Central memory CD8-positive, alpha-beta T cell (primary cell): Measurements from ENCODE around the gene C10orf143.
"Not testable (repeated sequence)": the region's sequence is repeated elsewhere in the genome, so short reads cannot be mapped to it uniquely, and the experiment has no call there.

ENCODE experiments used
- ATAC-seq: fragments of 150-1000 bp; cut with Tn5 transposase; replicated peaks from 2 replicates; pipeline ENCODE4 v1.10.0; 2022; ENCODE audit warnings: mild to moderate bottlenecking, moderate FRiP score, moderate number of reproducible peaks; ENCODE audit not compliant: poor library complexity, severe bottlenecking; ENCODE audit errors: extremely low read depth
- DNase-seq, 2 donors: peaks; one replicate each; pipeline ENCODE4 v3.0.0; 2021; ENCODE audit warnings: low spot score in 2 of 2
- H3K27ac Mint-ChIP-seq: one replicate; pipeline ENCODE4 v1.8.0; 2022; ENCODE audit warnings: low read depth, mild to moderate bottlenecking, moderate library complexity, mixed read lengths
- H3K27me3 Mint-ChIP-seq: one replicate; pipeline ENCODE4 v1.8.0; 2022; ENCODE audit warnings: mixed read lengths
- H3K36me3 Mint-ChIP-seq: one replicate; pipeline ENCODE4 v1.8.0; 2022; ENCODE audit warnings: mild to moderate bottlenecking, moderate library complexity, mixed read lengths; ENCODE audit not compliant: insufficient read depth
- H3K4me1 Mint-ChIP-seq: one replicate; pipeline ENCODE4 v1.8.0; 2022; ENCODE audit warnings: mixed read lengths
- H3K4me3 Mint-ChIP-seq: one replicate; pipeline ENCODE4 v1.8.0; 2022; ENCODE audit warnings: mild to moderate bottlenecking, moderate library complexity, mixed read lengths
- H3K9me3 Mint-ChIP-seq: one replicate; pipeline ENCODE4 v1.8.0; 2022; ENCODE audit warnings: mixed read lengths

Gene C10orf143

GRCh38 chr10:130135676-130136225, 25.1 kb upstream of the C10orf143 start:
- Mint-ChIP-seq H3K4me3 (peak overlapping the region; percentile 93), H3K4me1 (peaks cover 26% of the 10 kb centered on the region), H3K27me3 (no peaks in the 10 kb centered on the region), H3K9me3 (no peaks in the 10 kb centered on the region), H3K36me3 (peaks cover 6% of the 10 kb centered on the region), H3K27ac (peak overlapping the region; percentile 90)
- ATAC-seq, result peak; percentile 22
- DNase-seq, result no peak

GRCh38 chr10:130128922-130129321, 18.3 kb upstream of the C10orf143 start:
- H3K4me1 Mint-ChIP-seq, result peaks cover 6% of the 10 kb centered on the region
- H3K36me3 Mint-ChIP-seq, result no peaks in the 10 kb centered on the region
- no peak overlapping the region for H3K4me3 Mint-ChIP-seq
- H3K9me3 Mint-ChIP-seq, result no peaks in the 10 kb centered on the region
- ATAC-seq (no peak), DNase-seq (no peak)
- peaks cover 11% of the 10 kb centered on the region for H3K27me3 Mint-ChIP-seq
- no peak overlapping the region for H3K27ac Mint-ChIP-seq

- peaks cover 2% of the 10 kb centered on the region for H3K36me3 Mint-ChIP-seq
- H3K4me3 Mint-ChIP-seq, result no peak overlapping the region
- no peak for ATAC-seq
- no peak for DNase-seq
- peaks cover 6% of the 10 kb centered on the region for H3K4me1 Mint-ChIP-seq
- H3K27me3 Mint-ChIP-seq, result peaks cover 11% of the 10 kb centered on the region
- H3K27ac Mint-ChIP-seq, result no peak overlapping the region
- H3K9me3 Mint-ChIP-seq, result no peaks in the 10 kb centered on the region
These were observed 17.6 kb upstream of the C10orf143 start for GRCh38 chr10:130128062-130128781.

GRCh38 chr10:130127364-130128061, 16.9 kb upstream of the C10orf143 start:
- H3K36me3 Mint-ChIP-seq, result peaks cover 2% of the 10 kb centered on the region
- ATAC-seq (peak; percentile 75), DNase-seq (peak in 1 of 2 donors; percentile 35)
- no peak overlapping the region for H3K27ac Mint-ChIP-seq
- H3K4me1 Mint-ChIP-seq, result peaks cover 6% of the 10 kb centered on the region
- no peaks in the 10 kb centered on the region for H3K9me3 Mint-ChIP-seq
- no peak overlapping the region for H3K4me3 Mint-ChIP-seq
- H3K27me3 Mint-ChIP-seq, result peaks cover 11% of the 10 kb centered on the region

- DNase-seq, result no peak
- ATAC-seq, result no peak
- H3K27me3 Mint-ChIP-seq, result peaks cover 11% of the 10 kb centered on the region
These were observed 11.0 kb upstream of the C10orf143 start for GRCh38 chr10:130121486-130122079.

GRCh38 chr10:130117535-130117934, 6.9 kb upstream of the C10orf143 start:
- H3K9me3 Mint-ChIP-seq, result peaks cover 11% of the 10 kb centered on the region
- H3K4me1 Mint-ChIP-seq, H3K27me3 Mint-ChIP-seq, H3K36me3 Mint-ChIP-seq, ATAC-seq, DNase-seq, H3K4me3 Mint-ChIP-seq, H3K27ac Mint-ChIP-seq: not testable (repeated sequence)

More at GRCh38 chr10:130121486-130122079, 11.0 kb upstream of the C10orf143 start:
- Mint-ChIP-seq H3K9me3 (peaks cover 5% of the 10 kb centered on the region), H3K27ac (no peak overlapping the region), H3K4me1 (no peaks in the 10 kb centered on the region), H3K36me3 (peaks cover 2% of the 10 kb centered on the region), H3K4me3 (no peak overlapping the region)

- H3K27ac Mint-ChIP-seq, H3K4me3 Mint-ChIP-seq, H3K4me1 Mint-ChIP-seq, ATAC-seq, H3K36me3 Mint-ChIP-seq, H3K27me3 Mint-ChIP-seq, DNase-seq: not testable (repeated sequence)
- peaks cover 11% of the 10 kb centered on the region for H3K9me3 Mint-ChIP-seq
These were observed 6.3 kb upstream of the C10orf143 start for GRCh38 chr10:130116942-130117341.

- Mint-ChIP-seq H3K27ac (no peak overlapping the region), H3K36me3 (peaks cover 14% of the 10 kb centered on the region), H3K9me3 (peaks cover 7% of the 10 kb centered on the region), H3K4me3 (no peak overlapping the region), H3K4me1 (peaks cover 39% of the 10 kb centered on the region), H3K27me3 (no peaks in the 10 kb centered on the region)
- no peak for DNase-seq
- ATAC-seq, result no peak
These were observed 2.2 kb upstream of the C10orf143 start for GRCh38 chr10:130112821-130113220.

GRCh38 chr10:130111852-130112180, 1.2 kb upstream of the C10orf143 start:
- H3K9me3 Mint-ChIP-seq, result peaks cover 6% of the 10 kb centered on the region
- H3K27ac Mint-ChIP-seq, result peak overlapping the region; percentile 93
- no peak for ATAC-seq
- peaks cover 45% of the 10 kb centered on the region for H3K4me1 Mint-ChIP-seq
- H3K4me3 Mint-ChIP-seq, result peak overlapping the region; percentile 89
- H3K27me3 Mint-ChIP-seq, result no peaks in the 10 kb centered on the region
- DNase-seq, result no peak
- H3K36me3 Mint-ChIP-seq, result peaks cover 16% of the 10 kb centered on the region

GRCh38 chr10:130111113-130111851, 652 bp upstream of the C10orf143 start:
- peak overlapping the region; percentile 89 for H3K4me3 Mint-ChIP-seq
- H3K27ac Mint-ChIP-seq, result peak overlapping the region; percentile 93
- peak; percentile 87 to 94 for DNase-seq
- H3K4me1 Mint-ChIP-seq, result peaks cover 50% of the 10 kb centered on the region
- peak; percentile 83 for ATAC-seq
- H3K36me3 Mint-ChIP-seq, result peaks cover 16% of the 10 kb centered on the region
- peaks cover 3% of the 10 kb centered on the region for H3K9me3 Mint-ChIP-seq
- no peaks in the 10 kb centered on the region for H3K27me3 Mint-ChIP-seq

- ATAC-seq (no peak), DNase-seq (peak; percentile 71 to 72)
- Mint-ChIP-seq H3K27ac (peak overlapping the region; percentile 93), H3K4me1 (peaks cover 55% of the 10 kb centered on the region), H3K9me3 (no peaks in the 10 kb centered on the region), H3K36me3 (peaks cover 18% of the 10 kb centered on the region), H3K27me3 (no peaks in the 10 kb centered on the region), H3K4me3 (peak overlapping the region; percentile 89)
These were observed 809 bp downstream of the C10orf143 start for GRCh38 chr10:130109796-130110245.

GRCh38 chr10:130108934-130109604, 1.6 kb downstream of the C10orf143 start:
- Mint-ChIP-seq H3K36me3 (peaks cover 20% of the 10 kb centered on the region), H3K9me3 (no peaks in the 10 kb centered on the region), H3K27me3 (no peaks in the 10 kb centered on the region), H3K4me3 (peak overlapping the region; percentile 89), H3K4me1 (peaks cover 55% of the 10 kb centered on the region), H3K27ac (peak overlapping the region; percentile 4)
- ATAC-seq (no peak), DNase-seq (no peak)
